CD4-positive, alpha-beta T cell treated with Interferon alpha-2 for 1 hour (primary cell): ENCODE data around the gene TXNDC9.
A peak's percentile ranks its signal among the peaks of the same experiment; 100 is the strongest.
"Not testable (repeated sequence)": the region's sequence is repeated elsewhere in the genome, so short reads cannot be mapped to it uniquely, and the experiment has no call there.

Source experiments
- DNase-seq, 2 donors: peaks; one replicate each; pipeline ENCODE4 v3.0.0-alpha.2; 2020 to 2022

The TXNDC9 gene

DNA sequence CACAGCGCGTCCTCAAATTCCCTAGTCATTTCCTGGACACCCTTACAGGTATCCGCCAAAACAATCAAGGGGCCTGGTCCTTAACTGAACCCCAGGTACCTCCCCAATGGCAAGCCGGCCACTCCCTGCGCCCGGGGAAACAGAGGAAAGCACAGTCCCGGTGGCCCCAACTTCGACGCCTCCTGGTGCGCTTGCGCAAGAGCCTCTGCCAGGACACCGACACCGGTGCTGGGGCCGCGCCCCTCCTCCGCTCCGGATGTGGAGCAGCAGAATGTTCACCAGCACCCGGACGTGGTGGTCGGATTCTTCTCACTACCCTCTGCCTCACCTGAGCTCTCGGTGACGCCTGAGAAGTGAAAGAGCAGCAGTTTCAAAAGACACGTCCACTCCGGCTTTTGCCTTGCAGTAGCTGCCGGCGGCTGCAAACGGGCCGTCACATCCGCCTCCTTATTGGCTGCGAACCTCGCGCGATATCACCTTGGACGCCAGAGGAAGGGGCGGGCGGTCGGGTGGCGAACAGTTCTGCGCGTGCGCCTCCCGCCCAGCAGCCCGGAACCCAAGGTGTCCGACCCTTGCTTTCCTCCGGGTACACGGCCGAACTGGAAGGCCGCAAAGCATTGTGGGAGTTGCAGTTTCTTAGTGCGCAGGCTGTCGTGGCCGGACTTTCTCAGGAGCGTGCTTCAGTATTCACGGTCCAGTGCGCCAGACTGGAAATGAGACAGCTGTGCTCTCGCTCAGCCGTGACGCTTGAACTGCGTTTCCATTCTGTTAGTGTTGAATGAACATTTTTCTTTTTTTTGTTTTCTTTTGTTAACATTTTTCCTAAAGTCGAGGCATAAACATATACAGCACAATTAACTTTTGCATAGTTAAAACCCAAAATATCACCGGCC, at the start of gene TXNDC9:
Gene TXNDC9 (minus strand): TSS at position 423 of the 893 bp plus-strand sequence. CDS start 3,123 bp downstream, outside the sequence.
- DNase-seq: peak; percentile 99

DNA sequence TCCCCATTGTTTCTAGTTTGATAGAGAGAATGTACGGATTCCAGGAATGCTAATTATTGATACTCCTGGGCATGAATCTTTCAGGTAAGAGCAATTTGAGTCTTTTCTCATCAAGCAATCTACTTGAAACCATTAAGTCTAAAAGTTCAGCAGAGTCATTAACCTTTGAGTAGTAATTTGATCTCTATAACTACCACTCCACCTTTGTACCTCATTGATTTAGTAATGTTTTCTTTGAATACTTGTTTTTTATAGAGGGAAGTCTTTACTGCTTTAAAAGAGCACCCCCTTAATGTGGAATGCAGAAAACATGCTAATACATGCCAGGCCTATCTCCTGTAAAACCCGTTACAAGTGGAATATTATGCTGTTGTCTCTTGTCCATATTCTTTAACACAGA, 46.0 kb upstream of the TXNDC9 start:
- DNase-seq: no peak

DNA sequence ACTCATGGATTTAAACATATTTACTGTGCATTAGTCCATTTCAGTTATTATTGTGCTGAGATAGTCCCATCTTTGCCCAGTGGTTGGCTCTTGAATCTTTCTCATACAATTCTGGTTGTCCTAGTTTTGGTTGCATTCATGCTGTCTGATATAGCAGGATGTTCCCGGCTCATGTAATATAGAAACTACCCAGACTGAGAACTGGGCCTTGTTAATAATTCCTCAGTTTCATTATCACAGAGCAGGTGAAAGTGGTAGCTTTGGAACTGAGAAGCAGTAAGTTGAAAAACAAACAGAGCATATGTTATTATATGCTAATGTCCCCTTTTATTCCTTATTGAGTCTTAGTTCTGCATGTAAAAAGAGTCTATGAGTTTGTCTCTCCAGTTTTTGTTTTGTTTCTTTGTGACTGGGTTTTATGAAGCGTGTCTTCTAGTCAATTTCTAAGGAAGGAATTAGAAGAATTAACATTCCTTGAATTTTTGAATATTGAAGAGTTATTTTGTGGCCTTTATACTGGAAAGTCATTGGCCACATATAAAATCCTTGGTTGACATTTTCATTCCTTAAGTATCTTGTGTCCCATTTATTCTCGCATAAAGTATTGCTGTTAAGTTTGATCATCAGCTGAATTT, 44.4 kb upstream of the TXNDC9 start:
- no peak for DNase-seq

- DNase-seq: no peak
Measured at GRCh38 chr2:99377879-99378278, 41.7 kb upstream of the TXNDC9 start.

DNA sequence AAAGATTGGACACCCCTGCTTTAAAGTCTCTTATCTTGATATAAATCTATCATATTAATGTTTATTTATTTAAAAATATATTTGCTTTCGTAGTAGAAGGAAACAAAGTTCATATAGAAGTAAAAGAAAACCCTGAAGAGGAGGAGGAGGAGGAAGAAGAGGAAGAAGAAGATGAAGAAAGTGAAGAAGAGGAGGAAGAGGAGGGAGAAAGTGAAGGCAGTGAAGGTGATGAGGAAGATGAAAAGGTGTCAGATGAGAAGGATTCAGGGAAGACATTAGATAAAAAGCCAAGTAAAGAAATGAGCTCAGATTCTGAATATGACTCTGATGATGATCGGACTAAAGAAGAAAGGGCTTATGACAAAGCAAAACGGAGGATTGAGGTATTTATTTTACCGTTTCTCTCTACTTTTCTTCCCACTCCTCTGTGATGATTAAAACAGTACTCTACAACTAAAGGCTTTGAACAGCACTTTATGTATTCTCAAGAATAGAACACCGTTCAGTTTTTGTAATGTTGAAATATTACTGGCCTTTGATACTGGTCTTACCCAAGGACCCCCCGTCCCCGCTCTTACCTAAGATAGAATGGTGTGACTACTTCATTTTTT, 40.2 kb upstream of the TXNDC9 start:
- no peak for DNase-seq

DNA sequence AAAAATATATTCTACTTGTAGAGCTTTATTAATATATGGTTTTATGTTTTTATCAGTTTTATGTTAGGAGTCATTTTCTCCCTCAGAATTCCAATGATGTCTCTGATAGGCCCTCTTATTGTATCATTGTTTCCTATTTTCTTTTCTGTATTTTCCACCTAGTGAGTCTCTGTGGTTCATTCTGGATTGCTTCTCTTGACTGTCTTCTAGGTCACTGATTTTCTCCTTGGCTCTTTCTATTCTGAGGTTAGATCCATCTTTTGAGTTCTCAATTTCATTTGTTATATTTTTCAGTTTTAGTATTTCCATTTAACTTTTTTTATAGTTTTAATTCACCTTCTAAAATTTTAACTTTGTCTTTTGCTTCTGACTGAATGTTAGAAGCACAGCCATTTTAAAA, 38.6 kb upstream of the TXNDC9 start:
- DNase-seq: no peak

DNA sequence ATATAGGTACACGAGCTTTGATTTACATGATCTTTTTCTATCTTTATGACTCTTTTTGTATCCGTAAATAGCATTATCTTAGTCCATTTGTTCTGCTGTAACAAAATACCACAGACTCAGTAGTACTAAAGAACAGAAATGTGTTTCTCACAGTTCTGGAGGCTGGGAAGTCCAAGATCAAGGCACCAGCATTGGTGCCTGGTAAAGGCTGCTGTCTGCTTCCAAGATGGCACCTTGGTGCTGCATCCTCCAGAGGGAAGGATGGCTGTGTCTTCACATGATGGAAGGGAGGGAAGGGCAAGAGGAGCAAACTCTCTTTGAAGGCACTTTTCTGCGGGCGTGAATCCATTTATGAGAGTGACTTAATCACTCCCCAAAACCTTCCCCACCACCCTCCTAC, 37.0 kb upstream of the TXNDC9 start:
- DNase-seq: no peak

- not testable (repeated sequence) for DNase-seq
Measured at GRCh38 chr2:99368854-99369253, 32.7 kb upstream of the TXNDC9 start.

GRCh38 chr2:99365661-99366060, 29.5 kb upstream of the TXNDC9 start:
- DNase-seq: no peak

- no peak for DNase-seq
Measured at GRCh38 chr2:99356853-99357252, 20.7 kb upstream of the TXNDC9 start.

- not testable (repeated sequence) for DNase-seq
Measured at GRCh38 chr2:99354825-99355224, 18.7 kb upstream of the TXNDC9 start.

DNA sequence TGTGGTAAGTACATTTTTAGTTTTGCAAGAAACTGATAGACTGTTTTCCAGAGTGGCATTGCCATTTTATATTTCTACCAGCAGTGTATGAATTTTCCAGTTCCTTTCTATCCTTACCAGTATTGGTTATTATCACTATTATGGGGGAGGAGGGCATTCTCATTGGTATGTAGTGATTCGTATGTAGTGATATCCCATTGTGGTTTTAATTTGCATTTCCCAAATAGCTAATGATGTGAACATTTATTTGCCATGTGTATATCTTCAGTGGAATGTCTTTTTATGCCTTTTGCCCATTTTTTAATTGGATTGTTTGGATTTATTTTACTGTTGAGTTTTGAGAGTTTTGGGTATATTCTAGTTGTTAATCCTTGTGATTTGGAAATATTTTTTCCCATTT, 17.9 kb upstream of the TXNDC9 start:
- no peak for DNase-seq

DNA sequence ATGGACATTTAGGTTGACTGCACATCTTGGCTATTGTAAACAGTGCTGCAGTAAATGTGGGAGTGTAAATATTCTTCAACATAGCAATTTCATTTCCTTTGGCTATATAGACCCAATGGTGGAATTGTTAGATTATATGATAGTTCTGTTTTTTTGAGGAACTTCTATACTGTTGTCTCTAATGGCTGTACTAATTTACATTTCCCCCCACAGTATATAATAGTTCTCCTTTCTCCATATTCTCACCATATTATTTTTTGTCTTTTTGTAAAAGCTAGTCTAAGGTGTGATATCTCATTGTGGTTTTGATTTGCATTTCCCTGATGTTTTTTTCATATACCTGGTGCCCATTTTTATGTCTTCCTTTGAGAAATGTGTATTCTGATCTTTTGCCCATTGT, 14.1 kb upstream of the TXNDC9 start:
- no peak for DNase-seq

DNA sequence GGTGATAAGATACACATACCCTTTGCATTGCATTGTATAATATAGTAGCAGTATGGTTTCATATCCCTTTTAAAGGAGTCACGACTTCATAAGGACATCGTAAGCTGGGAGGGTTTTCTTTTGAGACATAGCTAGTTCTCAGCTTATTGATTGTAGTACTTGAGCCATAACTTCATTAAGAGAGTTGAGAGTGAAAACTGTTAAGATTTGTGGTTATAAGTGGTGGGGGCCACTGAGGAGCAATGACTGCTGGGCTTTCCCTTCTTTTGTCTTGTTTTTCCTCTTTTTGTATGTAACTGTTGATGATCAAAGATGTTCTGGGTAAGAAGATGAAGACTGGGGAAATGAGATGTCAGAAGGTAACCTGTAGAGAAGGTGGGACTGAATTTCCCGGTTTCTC, 12.0 kb upstream of the TXNDC9 start:
- no peak for DNase-seq

DNA sequence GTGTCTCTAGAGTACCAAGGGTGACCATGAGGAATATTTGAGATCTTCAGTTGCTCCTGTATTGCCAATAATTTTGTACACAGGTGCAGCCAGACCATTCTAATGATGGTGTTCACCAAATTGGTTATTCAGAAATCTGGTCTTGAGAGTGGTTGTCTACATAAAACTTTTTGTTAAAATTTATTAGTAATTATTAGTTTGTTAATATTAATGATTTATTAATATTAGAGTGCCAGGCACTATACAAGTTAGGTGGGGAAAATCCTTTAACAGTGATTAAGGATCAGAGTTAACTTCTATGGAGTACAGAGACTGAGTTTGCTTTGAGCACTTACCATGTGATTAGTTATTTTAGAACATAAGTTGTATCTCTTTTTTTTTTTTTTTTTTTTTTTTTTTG, 10.1 kb upstream of the TXNDC9 start:
- no peak for DNase-seq

GRCh38 chr2:99345446-99345845, 9.3 kb upstream of the TXNDC9 start:
- not testable (repeated sequence) for DNase-seq

- no peak for DNase-seq
Measured at GRCh38 chr2:99342536-99342935, 6.4 kb upstream of the TXNDC9 start.

- DNase-seq: no peak
Measured at GRCh38 chr2:99340669-99341236, 4.6 kb upstream of the TXNDC9 start.

DNA sequence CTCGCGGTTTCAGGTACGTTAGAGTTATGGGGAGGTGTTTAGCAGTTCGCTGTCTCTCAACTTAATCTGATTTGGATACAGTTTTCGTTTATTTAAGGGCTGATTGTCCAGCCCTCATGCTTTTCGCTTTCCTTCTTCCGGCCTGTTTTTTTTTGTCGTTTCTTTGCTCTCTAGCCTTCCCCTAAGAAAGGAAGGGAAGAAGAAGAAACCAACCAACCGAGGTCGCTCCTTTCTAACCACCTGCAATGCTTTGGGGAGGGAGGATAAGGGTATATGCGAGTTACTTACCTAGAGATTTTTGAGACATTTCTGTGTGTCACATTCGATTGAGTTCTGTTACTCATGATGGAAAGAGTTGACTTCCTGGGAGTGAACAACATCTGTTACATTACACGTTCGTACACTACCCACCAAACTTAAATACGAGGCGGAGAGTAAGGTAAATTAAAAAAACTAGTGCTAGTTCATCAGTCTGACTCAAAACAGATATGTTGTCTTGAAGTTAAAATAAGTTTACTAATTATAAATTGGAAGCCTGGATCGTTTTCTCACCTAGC, 2.0 kb upstream of the TXNDC9 start:
- peak in 1 of 2 donors; percentile 29 for DNase-seq

GRCh38 chr2:99337113-99338028, 1.2 kb upstream of the TXNDC9 start, which contains the start of gene EIF5B:
EIF5B (plus strand) TSS chr2:99337389; CDS start chr2:99337555, 166 bp downstream.
- DNase-seq: peak; percentile 95 to 96

- DNase-seq: no peak
Measured at GRCh38 chr2:99336804-99337112, 625 bp upstream of the TXNDC9 start.

DNA sequence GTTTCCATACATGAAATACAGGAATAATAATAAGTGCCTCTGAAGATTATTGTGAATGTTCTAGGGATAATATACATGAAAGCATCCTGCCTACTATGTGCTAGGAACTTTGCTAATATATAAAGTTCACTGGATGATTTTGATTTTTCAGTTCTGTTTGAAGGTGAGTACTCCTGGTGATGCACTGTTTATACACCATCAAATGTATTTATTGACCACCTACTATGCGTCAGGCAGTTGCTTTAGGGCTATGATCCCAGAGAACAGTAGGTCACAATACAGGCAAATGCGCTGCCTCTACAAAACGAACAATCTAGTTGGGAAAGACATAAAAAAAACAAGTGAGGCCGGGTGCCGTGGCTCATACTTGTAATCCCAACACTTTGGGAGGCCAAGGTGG, 10.7 kb downstream of the TXNDC9 start:
- DNase-seq: no peak
